Chondrocyte (in vitro differentiated cells): Measurements from ENCODE around the gene GDAP1L1. TPM values are rescaled to one million over a fixed set of nuclear protein-coding genes. Genes with fewer than 3 reads are reported as not detected.

Source experiments
- DNase-seq: peaks from one replicate; pipeline ENCODE4 v3.0.0; 2021; ENCODE audit warnings: mixed read lengths, low spot score
- H3K27ac Mint-ChIP-seq: one replicate; pipeline ENCODE4 v1.8.0; 2021; ENCODE audit warnings: mild to moderate bottlenecking, moderate library complexity, mixed read lengths; ENCODE audit not compliant: unreplicated experiment
- H3K27me3 Mint-ChIP-seq: 2 replicates; pipeline ENCODE4 v1.8.0; 2021; ENCODE audit warnings: low read depth, mixed read lengths
- H3K36me3 Mint-ChIP-seq: 2 replicates; pipeline ENCODE4 v1.8.0; 2021; ENCODE audit warnings: low read depth, mixed read lengths
- H3K4me1 Mint-ChIP-seq: 2 replicates; pipeline ENCODE4 v1.8.0; 2021; ENCODE audit warnings: low read depth, mild to moderate bottlenecking, mixed read lengths
- H3K4me3 Mint-ChIP-seq: one replicate; pipeline ENCODE4 v1.8.0; 2021; ENCODE audit warnings: mild to moderate bottlenecking, moderate library complexity, mixed read lengths; ENCODE audit not compliant: unreplicated experiment
- H3K9me3 Mint-ChIP-seq: 2 replicates; pipeline ENCODE4 v1.8.0; 2021; ENCODE audit warnings: low read depth, mixed read lengths
- CTCF ChIP-seq: fragments of 200-600 bp; sonication (generic); IDR thresholded peaks from 2 replicates; pipeline ENCODE4 v1.5.0; 2021; ENCODE audit warnings: antibody characterized with exemption, mild to moderate bottlenecking, moderate library complexity
- total RNA-seq: library from RNA; stranded (reverse); gene quantifications from 3 replicates; pipeline ENCODE4 v1.2.1, GENCODE V29; 2021

GDAP1L1 gene
- total RNA-seq, 1 donor from 2014 or later: not detected

DNA sequence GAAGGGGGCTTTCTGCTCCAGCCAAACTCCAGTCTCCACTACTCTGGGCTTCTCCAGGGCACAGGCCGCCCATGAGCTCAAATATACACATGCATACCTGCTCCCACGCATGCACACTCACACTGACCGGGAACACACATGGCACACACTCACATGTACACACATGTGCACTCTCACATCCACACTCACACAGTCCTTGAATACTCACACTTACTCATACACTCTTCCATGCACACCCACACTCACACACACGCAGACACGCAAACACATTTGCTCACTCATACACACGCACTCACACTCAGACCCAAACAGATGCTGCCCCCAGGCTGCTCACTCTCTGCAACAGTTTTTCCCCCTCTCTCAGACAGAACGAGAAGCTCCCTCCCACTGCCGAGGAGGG is 7.0 kb downstream of the GDAP1L1 start:
- Mint-ChIP-seq H3K27me3 (no peaks in the 10 kb centered on the region), H3K27ac (no peak overlapping the region), H3K9me3 (no peaks in the 10 kb centered on the region), H3K36me3 (no peaks in the 10 kb centered on the region), H3K4me3 (no peak overlapping the region), H3K4me1 (no peaks in the 10 kb centered on the region)
- DNase-seq: no peak
- no peak for TF ChIP-seq CTCF

- Mint-ChIP-seq H3K27me3 (no peaks in the 10 kb centered on the region), H3K4me3 (no peak overlapping the region), H3K27ac (no peak overlapping the region), H3K9me3 (no peaks in the 10 kb centered on the region), H3K36me3 (no peaks in the 10 kb centered on the region), H3K4me1 (no peaks in the 10 kb centered on the region)
- no peak for DNase-seq
- TF ChIP-seq CTCF: no peak
These were observed 8.8 kb downstream of the GDAP1L1 start for GRCh38 chr20:44255942-44256341.

DNA sequence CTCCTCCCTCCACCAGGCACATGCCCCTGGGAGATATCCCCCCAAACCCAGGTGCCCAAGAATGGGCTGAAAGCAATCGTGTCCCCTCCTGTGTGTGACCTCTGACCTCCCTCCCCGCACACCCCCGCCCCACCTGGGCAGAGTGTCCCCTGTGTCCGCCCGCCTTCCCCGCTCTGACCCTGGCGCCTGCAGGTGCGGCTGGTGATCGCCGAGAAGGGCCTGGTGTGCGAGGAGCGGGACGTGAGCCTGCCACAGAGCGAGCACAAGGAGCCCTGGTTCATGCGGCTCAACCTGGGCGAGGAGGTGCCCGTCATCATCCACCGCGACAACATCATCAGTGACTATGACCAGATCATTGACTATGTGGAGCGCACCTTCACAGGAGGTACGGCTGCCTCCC is 9.9 kb downstream of the GDAP1L1 start:
- no peaks in the 10 kb centered on the region for H3K27me3 Mint-ChIP-seq
- H3K27ac Mint-ChIP-seq: no peak overlapping the region
- TF ChIP-seq CTCF: no peak
- H3K9me3 Mint-ChIP-seq: no peaks in the 10 kb centered on the region
- no peak overlapping the region for H3K4me3 Mint-ChIP-seq
- DNase-seq: no peak
- no peaks in the 10 kb centered on the region for H3K4me1 Mint-ChIP-seq
- no peaks in the 10 kb centered on the region for H3K36me3 Mint-ChIP-seq

DNA sequence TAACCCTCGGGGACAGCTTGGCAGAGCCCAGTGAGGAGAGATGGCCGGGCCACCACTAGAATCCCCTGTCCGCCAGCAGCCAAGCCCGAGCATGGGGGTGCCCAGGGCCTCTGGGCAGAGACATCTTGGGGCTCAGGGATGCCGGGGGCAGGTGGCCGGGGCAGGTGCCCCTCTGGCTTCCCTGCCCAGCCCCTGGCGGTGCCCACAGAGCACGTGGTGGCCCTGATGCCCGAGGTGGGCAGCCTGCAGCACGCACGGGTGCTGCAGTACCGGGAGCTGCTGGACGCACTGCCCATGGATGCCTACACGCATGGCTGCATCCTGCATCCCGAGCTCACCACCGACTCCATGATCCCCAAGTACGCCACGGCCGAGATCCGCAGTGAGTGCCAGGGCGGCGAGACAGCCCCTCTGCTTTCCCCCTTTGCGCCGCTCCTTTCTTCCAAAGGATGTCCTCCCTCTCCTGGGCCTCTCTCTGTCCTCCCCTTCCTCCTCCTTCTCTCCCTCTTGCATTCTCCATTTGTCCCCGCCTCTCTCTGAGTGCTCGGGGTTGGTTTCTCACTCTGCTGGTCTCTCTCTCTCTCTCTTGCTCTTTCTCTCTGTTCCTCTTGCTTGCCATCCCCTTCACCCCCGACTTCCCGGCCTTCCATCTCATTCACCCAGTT is 11.2 kb downstream of the GDAP1L1 start:
- H3K27ac Mint-ChIP-seq: no peak overlapping the region
- DNase-seq: no peak
- no peaks in the 10 kb centered on the region for H3K4me1 Mint-ChIP-seq
- no peaks in the 10 kb centered on the region for H3K9me3 Mint-ChIP-seq
- no peaks in the 10 kb centered on the region for H3K36me3 Mint-ChIP-seq
- H3K27me3 Mint-ChIP-seq: no peaks in the 10 kb centered on the region
- H3K4me3 Mint-ChIP-seq: no peak overlapping the region
- no peak for TF ChIP-seq CTCF

DNA sequence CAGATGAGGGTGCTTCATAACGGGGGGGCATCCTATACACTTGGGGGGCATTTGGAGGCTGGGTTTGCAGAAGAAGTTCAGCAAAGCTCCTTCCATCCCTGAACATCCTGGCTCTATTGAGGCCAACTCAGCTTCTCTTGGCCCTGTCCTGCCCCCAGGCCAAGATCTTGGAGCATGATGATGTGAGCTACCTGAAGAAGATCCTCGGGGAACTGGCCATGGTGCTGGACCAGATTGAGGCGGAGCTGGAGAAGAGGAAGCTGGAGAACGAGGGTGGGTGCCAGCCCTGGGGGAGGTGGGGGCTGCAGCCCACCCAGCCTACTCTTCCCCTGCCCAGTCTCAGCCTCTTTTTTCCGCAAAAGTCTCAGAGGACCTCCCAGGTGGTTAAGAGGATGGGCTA is 17.2 kb downstream of the GDAP1L1 start:
- peaks cover 5% of the 10 kb centered on the region for H3K9me3 Mint-ChIP-seq
- TF ChIP-seq CTCF: no peak
- no peak for DNase-seq
- no peak overlapping the region for H3K27ac Mint-ChIP-seq
- no peaks in the 10 kb centered on the region for H3K27me3 Mint-ChIP-seq
- H3K4me3 Mint-ChIP-seq: no peak overlapping the region
- no peaks in the 10 kb centered on the region for H3K4me1 Mint-ChIP-seq
- H3K36me3 Mint-ChIP-seq: peaks cover 4% of the 10 kb centered on the region
